Mesodermal cell (in vitro differentiated cells): ENCODE results near the gene LRMDA.

Experiments
- H3K27ac ChIP-seq: 2 replicates; pipeline ENCODE4 v1.7.0; 2013; ENCODE audit warnings: mild to moderate bottlenecking, low read depth, low read length, moderate library complexity; ENCODE audit not compliant: severe bottlenecking
- H3K36me3 ChIP-seq: 2 replicates; pipeline ENCODE4 v1.7.1; 2013; ENCODE audit warnings: mild to moderate bottlenecking, low read length, moderate library complexity; ENCODE audit not compliant: control insufficient read depth, insufficient read depth
- H3K4me1 ChIP-seq: one replicate; pipeline ENCODE4 v1.7.1; 2013; ENCODE audit warnings: mild to moderate bottlenecking, low read length; ENCODE audit not compliant: insufficient read depth, control insufficient read depth, poor library complexity, severe bottlenecking
- H3K4me3 ChIP-seq: 2 replicates; pipeline ENCODE4 v1.7.0; 2013; ENCODE audit warnings: low read length, control low read depth, mild to moderate bottlenecking; ENCODE audit not compliant: insufficient read depth, poor library complexity, severe bottlenecking; ENCODE audit errors: extremely low read depth
- H3K9me3 ChIP-seq: 2 replicates; pipeline ENCODE4 v1.7.1; 2013; ENCODE audit warnings: mild to moderate bottlenecking, low read length, moderate library complexity; ENCODE audit not compliant: control insufficient read depth
- WGBS, 2 experiments: methylation state at CpG; one replicate each; pipeline ENCODE4 v1.1.5; 2013; ENCODE audit warnings: missing lambda C conversion rate in 2 of 2; ENCODE audit not compliant: insufficient coverage in 2 of 2; 5-methylcytosine and 5-hydroxymethylcytosine counted together

LRMDA gene

DNA sequence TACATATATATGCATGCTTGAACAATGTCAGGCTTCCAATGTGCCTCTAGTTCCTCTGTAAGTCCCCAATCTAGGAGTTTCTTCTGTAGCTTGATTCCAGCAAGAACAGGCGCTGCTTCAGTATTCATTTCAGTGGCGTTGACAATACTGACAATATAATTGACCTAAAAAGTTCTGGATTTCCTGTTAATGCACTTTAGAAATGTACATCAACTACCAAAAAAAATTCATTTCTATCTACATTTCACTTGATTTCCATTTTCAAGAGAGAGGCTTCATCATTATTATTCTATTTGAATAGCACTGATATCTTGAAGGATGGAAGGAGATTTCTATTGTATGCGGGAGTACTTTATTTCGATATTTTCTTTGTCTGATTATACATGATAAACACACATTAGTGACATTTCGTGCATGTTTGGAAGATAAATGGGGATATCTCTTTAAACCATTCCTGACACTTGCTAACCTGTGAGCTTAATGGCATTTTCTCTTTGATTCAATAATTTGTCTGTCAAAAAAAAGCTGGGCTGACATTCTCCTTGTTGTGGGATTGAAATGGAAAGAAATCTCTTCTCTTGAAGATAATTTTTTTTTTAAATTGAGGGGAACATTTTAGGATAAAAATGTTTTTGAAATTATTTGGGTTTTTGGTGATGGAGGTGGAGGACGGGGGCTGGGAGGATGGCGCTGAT lies 568.2 kb downstream of the LRMDA start:
- Histone ChIP-seq H3K4me1 (no peaks in the 10 kb centered on the region), H3K9me3 (no peaks in the 10 kb centered on the region), H3K27ac (no peak overlapping the region), H3K36me3 (no peaks in the 10 kb centered on the region), H3K4me3 (no peak overlapping the region)
- 84 to 95% methylated on average over 3 of the region's 7 CpGs for WGBS, 2 experiments

- Histone ChIP-seq H3K36me3 (no peaks in the 10 kb centered on the region), H3K4me3 (no peak overlapping the region), H3K27ac (no peak overlapping the region), H3K4me1 (no peaks in the 10 kb centered on the region), H3K9me3 (no peaks in the 10 kb centered on the region)
- 83 to 95% methylated on average over 3 to 4 of the region's 5 CpGs for WGBS, 2 experiments
Observed at GRCh38 chr10:76000550-76000949, 569.1 kb downstream of the LRMDA start.

- Histone ChIP-seq H3K36me3 (no peaks in the 10 kb centered on the region), H3K4me1 (no peaks in the 10 kb centered on the region), H3K9me3 (no peaks in the 10 kb centered on the region), H3K4me3 (no peak overlapping the region), H3K27ac (no peak overlapping the region)
- 76 to 91% methylated on average over 3 of the region's 4 CpGs for WGBS, 2 experiments
Observed at GRCh38 chr10:76001019-76001418, 569.6 kb downstream of the LRMDA start.

GRCh38 chr10:76001461-76001860 lies 570.0 kb downstream of the LRMDA start:
- Histone ChIP-seq H3K9me3 (no peaks in the 10 kb centered on the region), H3K27ac (no peak overlapping the region), H3K36me3 (no peaks in the 10 kb centered on the region), H3K4me3 (no peak overlapping the region), H3K4me1 (no peaks in the 10 kb centered on the region)
- 100% methylated on average over 1 of the region's 1 CpG; no CpG with 5 or more reads in 1 of the 2 experiments for WGBS, 2 experiments

GRCh38 chr10:76002262-76002854 lies 570.9 kb downstream of the LRMDA start:
- Histone ChIP-seq H3K27ac (no peak overlapping the region), H3K36me3 (no peaks in the 10 kb centered on the region), H3K4me3 (no peak overlapping the region), H3K9me3 (no peaks in the 10 kb centered on the region), H3K4me1 (no peaks in the 10 kb centered on the region)
- 75 to 80% methylated on average over 1 of the region's 2 CpGs for WGBS, 2 experiments

DNA sequence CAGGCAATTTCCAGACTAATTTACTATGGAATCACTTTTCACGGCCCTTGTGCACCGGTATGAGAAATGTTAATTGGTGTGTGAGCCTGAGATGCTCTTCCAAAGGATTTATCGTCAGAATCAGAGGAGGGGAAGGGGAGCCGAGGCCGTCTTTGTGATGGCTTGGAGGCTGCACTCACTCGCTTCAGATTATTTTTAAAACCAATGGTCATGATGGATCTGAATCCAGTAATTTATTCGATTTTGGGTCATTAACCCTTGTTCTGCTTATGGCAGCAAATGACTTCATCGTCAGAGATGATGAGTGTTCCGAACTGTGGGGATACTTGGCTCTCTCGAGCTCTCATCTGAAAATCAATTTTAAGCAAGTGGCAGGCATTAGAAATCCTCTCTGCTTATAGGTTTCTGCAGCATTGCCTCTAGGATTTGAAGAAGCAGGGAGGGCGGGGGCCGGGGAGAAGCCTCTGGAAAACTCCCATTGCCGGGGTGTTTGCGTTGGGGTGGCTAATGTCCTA lies 576.3 kb downstream of the LRMDA start:
- Histone ChIP-seq H3K4me1 (peaks cover 7% of the 10 kb centered on the region), H3K36me3 (no peaks in the 10 kb centered on the region), H3K4me3 (no peak overlapping the region), H3K27ac (no peak overlapping the region), H3K9me3 (no peaks in the 10 kb centered on the region)
- WGBS, 2 experiments: 90 to 95% methylated on average over 10 to 12 of the region's 14 CpGs

DNA sequence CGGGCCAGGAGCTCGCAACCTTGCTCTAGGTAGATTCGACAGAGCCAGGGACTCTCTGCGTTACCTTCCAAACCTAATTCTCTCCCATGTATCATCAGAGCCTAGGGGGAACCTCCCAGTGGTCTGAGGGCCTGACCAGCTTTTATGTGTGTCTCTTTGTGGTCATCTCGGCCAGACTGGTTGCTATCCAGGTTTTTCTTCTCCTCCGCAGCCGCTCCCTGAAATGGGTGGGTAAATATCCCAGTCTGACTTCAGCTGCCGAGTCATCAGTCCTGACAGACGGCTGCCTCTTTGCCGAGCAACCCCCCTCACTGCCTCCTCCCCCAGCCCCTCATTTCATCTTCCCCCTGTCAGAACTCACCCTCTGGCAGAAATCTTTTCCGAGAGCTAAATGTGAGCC lies 578.1 kb downstream of the LRMDA start:
- Histone ChIP-seq H3K27ac (no peak overlapping the region), H3K36me3 (no peaks in the 10 kb centered on the region), H3K4me3 (no peak overlapping the region), H3K4me1 (peaks cover 7% of the 10 kb centered on the region), H3K9me3 (no peaks in the 10 kb centered on the region)
- WGBS, 2 experiments: 59 to 69% methylated on average over 6 to 10 of the region's 11 CpGs

DNA sequence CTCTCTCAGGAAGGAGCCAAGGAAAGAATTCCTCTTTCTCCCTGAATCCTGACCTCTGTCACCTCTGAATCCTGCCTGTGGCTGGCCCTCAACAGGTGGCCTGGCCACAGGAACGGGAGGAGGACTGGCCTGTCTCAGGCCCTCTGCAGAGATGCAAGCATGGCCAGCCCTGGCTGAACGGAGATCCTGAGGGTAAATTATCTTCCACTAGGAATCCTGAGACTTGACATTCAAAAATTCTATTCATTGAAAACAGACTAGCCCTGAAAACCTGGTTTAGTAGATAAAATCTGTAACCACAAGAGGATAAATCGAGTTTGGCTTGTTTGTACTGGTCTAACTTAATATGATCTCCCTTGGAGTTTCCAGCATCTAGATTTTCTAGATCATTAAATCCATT lies 579.3 kb downstream of the LRMDA start:
- Histone ChIP-seq H3K4me3 (no peak overlapping the region), H3K36me3 (no peaks in the 10 kb centered on the region), H3K4me1 (peaks cover 7% of the 10 kb centered on the region), H3K27ac (no peak overlapping the region), H3K9me3 (no peaks in the 10 kb centered on the region)
- WGBS, 2 experiments: 40% methylated on average over 1 of the region's 3 CpGs; no CpG with 5 or more reads in 1 of the 2 experiments

- 93 to 94% methylated on average over 3 to 4 of the region's 7 CpGs for WGBS, 2 experiments
- Histone ChIP-seq H3K27ac (no peak overlapping the region), H3K4me1 (peaks cover 7% of the 10 kb centered on the region), H3K9me3 (no peaks in the 10 kb centered on the region), H3K4me3 (no peak overlapping the region), H3K36me3 (no peaks in the 10 kb centered on the region)
Observed at GRCh38 chr10:76012716-76013327, 581.4 kb downstream of the LRMDA start.

DNA sequence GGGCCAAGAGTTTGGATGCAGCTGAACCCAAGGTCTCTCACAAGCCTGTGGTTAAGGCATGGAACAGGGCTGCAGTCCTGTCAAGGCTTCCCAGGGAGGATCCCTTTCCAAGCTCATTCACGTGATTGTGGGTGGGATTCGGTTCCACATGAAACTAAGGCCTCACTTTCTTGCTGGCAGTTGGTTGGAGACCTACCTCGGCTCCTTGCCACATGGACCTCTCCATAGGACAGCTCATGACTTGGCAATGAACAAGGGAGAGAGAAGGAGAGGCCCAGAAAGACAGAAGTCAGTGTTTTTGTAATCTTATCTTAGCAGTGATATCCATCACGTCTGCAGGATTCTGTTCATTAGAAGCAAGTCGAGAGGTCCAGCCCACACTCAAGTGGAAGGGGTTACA lies 583.8 kb downstream of the LRMDA start:
- no peak overlapping the region for H3K27ac ChIP-seq
- 75 to 79% methylated on average over 2 to 5 of the region's 5 CpGs for WGBS, 2 experiments

More for the DNA sequence above, 583.8 kb downstream of the LRMDA start:
- no peaks in the 10 kb centered on the region for H3K9me3 ChIP-seq
- no peaks in the 10 kb centered on the region for H3K4me1 ChIP-seq
- H3K36me3 ChIP-seq: no peaks in the 10 kb centered on the region
- H3K4me3 ChIP-seq: no peak overlapping the region
